Liver (tissue), 3 donors: Measurements from ENCODE around the gene TBC1D24.
A peak's percentile ranks its signal among the peaks of the same experiment; 100 is the strongest.

Source experiments
- EGR1 ChIP-seq, 2 donors: IDR thresholded peaks; 2 replicates each; pipeline ENCODE4 v1.6.1; 2016 to 2018; ENCODE audit warnings: antibody characterized with exemption in 2 of 2, low read depth in 2 of 2
- GABPA ChIP-seq, 2 donors: IDR thresholded peaks in 1 of 2; conservative IDR thresholded peaks in 1 of 2; 2 replicates each; pipeline ENCODE4 v1.6.1; 2016; ENCODE audit warnings: antibody characterized with exemption in 2 of 2, mild to moderate bottlenecking in 1 of 2, moderate library complexity in 1 of 2
- HNF4A ChIP-seq, 2 donors: conservative IDR thresholded peaks; 2 replicates each; pipeline ENCODE4 v1.6.1; 2016; ENCODE audit warnings: antibody characterized with exemption in 2 of 2, mild to moderate bottlenecking in 2 of 2
- RAD21 ChIP-seq, 2 donors: IDR thresholded peaks; 2 replicates each; pipeline ENCODE4 v1.6.1; 2016; ENCODE audit warnings: antibody characterized with exemption in 2 of 2, mild to moderate bottlenecking in 2 of 2
- SP1 ChIP-seq: IDR thresholded peaks from 2 replicates; pipeline ENCODE4 v1.6.1; 2018; ENCODE audit warnings: antibody characterized with exemption, mild to moderate bottlenecking
- TAF1 ChIP-seq: conservative IDR thresholded peaks from 2 replicates; pipeline ENCODE4 v1.6.1; 2016; ENCODE audit warnings: antibody characterized with exemption, mild to moderate bottlenecking
- TF ChIP-seq, protein P1 (sequence below): fragments of 150-350 bp; IDR thresholded peaks from 2 replicates; pipeline ENCODE4 v1.5.1; 2017; ENCODE audit warnings: improper control_type of control experiment, low read depth, low read length; ENCODE audit not compliant: missing input control
- TF ChIP-seq, protein P2 (sequence below): IDR thresholded peaks from 2 replicates; pipeline ENCODE4 v1.6.1; 2016; ENCODE audit warnings: antibody characterized with exemption
- TF ChIP-seq, protein P3 (sequence below): IDR thresholded peaks from 2 replicates; pipeline ENCODE4 v1.6.1; 2016; ENCODE audit warnings: antibody characterized with exemption
- donor health status: healthy.
- donor health status: healthy.

DNA sequence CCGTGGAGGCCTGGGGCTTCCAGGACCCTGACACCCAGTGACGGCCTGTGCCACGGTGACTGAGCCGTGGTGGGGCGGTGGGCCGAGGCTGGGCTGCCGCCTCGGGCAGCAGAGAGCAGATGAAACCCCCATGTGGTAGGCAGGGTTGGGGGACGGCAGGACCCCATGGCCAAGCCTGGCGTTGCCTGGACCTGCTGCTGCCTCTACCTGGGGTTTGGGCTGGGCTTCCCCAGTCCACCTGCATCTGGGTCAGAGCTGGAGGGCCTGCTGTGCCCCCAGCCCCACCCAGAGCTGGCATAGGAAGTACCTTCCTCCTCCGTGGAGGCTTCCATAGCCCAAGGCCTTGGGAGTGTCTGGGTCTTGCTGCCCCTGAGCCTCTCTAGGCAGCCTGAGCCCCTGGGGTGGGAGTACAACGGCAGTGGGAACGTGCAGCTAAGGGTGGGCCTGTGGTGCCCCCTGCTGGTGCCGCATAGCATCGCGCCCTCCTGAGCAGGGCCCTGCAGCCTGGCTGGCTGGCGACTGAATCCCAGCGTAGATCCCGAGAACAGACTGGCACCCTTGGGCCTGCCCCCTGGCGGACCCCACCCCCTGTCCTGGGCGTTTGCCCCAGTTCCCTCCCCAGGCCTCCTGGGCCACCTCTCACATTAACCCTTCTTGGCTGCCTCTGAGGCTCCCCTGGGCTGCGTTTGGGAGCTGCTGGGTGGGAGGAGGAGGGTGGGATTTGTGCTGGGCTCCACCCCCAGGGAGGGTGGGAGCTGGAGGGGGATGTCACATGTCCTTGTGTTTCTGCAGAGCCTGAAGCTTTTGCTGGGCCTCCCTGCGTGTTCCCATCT, 26.2 kb downstream of the TBC1D24 start:
- TF ChIP-seq, protein P1, sequence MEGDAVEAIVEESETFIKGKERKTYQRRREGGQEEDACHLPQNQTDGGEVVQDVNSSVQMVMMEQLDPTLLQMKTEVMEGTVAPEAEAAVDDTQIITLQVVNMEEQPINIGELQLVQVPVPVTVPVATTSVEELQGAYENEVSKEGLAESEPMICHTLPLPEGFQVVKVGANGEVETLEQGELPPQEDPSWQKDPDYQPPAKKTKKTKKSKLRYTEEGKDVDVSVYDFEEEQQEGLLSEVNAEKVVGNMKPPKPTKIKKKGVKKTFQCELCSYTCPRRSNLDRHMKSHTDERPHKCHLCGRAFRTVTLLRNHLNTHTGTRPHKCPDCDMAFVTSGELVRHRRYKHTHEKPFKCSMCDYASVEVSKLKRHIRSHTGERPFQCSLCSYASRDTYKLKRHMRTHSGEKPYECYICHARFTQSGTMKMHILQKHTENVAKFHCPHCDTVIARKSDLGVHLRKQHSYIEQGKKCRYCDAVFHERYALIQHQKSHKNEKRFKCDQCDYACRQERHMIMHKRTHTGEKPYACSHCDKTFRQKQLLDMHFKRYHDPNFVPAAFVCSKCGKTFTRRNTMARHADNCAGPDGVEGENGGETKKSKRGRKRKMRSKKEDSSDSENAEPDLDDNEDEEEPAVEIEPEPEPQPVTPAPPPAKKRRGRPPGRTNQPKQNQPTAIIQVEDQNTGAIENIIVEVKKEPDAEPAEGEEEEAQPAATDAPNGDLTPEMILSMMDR, result peak; percentile 97
- TF ChIP-seq SP1, result no peak
- TF ChIP-seq, protein P2, sequence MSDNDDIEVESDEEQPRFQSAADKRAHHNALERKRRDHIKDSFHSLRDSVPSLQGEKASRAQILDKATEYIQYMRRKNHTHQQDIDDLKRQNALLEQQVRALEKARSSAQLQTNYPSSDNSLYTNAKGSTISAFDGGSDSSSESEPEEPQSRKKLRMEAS, result no peak
- peak; percentile 94 to 98 for TF ChIP-seq RAD21 (IDR thresholded peaks at IDR 0.05)
- no peak for TF ChIP-seq GABPA (IDR thresholded peaks at IDR 0.05 in 1 of 2, conservative IDR thresholded peaks at IDR 0.05 in 1 of 2)
- TF ChIP-seq, protein P3, sequence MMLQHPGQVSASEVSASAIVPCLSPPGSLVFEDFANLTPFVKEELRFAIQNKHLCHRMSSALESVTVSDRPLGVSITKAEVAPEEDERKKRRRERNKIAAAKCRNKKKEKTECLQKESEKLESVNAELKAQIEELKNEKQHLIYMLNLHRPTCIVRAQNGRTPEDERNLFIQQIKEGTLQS, result no peak
- no peak for TF ChIP-seq EGR1 (IDR thresholded peaks at IDR 0.05; ENCODE audit: low read depth in 2 of 2)
- no peak for TF ChIP-seq TAF1
- no peak for TF ChIP-seq HNF4A (conservative IDR thresholded peaks at IDR 0.05)
